T-helper 22 cell (primary cell): ENCODE data around the gene GLT6D1.

ENCODE experiments used
- DNase-seq: peaks from one replicate; pipeline ENCODE4 v3.0.0-alpha.2; 2020; ENCODE audit warnings: low read depth

GLT6D1 gene

DNA sequence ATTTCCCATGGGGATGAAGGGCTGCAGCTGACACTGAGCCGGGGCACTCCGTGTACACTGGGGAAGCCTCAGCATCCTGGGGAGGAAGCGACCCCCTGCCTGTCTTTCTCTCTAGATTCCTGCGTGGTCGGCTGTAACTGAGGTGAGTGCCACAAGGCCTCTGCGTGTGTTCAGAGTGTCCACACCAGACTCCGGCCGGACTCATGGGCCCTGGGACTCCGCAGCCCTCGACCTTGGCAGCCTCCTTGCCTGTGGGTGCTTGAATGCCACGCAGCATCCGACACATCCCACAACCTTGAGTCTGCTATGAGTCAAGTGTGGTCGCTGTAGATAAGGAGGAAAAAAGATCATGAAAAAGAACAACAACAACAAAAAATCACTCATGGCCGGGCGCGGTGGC, 54.4 kb downstream of the GLT6D1 start:
- DNase-seq, result no peak

DNA sequence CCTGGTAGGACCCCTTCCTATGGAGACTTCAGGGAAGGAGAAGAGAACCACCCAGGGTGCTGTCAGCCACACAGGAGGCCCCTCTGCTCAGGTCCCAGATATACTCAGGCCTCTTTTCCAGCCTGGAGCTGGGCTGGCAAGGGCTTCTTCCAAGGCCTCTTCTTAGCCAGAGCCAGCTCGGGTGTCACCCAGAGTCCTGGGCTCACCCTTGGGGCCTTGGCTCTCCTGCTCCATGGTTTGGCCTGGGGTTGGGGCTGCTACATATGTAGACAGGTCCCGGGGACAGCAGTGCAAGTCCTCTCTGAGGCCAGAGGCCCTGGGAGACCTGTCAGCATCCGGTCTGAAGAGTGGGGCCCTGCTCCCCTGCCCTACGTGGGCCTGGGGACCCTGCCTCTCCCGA, 55.0 kb downstream of the GLT6D1 start:
- DNase-seq, result no peak

DNA sequence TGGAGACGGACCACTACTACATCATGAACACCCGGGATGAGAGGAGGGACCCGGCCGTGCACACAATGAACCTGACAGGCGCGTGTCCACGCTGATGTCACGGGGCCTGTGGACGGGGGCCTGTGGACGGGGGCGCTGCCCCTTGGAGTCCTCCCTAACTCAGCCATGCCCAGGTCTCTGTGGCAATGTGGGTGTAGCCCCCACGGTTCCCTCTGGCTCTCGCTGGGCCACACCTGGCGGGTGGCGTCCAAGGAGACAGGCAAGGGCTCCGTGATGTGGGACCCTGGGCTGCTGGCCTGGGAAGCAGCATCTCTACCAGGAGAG, 55.7 kb downstream of the GLT6D1 start:
- DNase-seq, result no peak

DNA sequence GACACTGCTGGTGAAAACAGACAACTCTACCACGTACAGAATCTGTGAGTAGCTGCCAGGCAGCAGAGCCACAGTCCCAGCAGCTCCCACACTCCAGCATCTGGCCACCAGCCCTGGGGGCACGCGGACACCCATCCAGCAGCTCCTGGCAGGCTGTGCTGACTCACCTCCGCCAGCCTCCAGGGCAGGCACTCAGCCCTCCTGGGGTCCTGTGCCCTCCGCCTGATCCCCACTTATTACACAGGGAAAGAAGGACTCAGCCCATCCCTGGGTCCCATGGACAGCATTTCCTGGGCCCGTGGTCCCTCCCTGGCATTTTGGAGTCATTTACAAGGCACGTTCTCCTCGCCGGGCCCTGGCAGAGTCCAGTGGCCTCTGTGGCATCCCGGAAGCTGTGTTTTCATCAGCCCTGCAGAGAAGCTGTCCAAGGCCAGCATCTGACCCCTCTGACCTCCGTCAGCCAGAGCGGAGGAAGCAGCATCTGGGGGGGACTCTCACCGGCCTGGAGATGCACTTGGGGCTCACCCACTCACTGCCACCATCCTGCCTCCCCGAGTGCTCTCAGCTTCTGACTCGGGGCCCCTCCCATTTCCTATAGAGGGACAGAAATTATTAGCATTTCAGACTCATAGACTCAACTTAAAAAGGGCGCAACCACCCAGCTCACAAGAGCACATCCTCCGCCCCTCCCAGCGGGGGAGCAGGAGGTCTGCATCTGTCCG, 56.2 kb downstream of the GLT6D1 start:
- no peak for DNase-seq

DNA sequence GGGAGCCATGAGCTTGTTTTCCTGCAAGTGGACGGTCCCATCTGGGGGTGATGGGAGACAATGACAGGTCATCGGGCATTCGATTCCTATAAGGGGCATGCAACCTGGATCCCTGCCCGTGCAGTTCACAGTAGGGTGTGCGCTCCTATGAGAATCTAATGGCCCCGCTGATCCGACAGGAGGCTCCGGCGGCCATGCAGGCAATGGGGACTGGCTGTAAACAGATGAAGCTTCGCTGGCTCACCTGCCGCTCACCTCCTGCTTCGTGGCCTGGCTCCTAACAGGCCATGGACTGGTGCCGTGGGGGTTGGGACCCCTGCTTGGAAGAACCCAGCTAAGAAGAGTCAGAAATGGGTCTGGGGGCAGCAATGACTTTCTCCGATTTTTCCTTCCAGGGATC, 56.8 kb downstream of the GLT6D1 start:
- DNase-seq, result no peak

DNA sequence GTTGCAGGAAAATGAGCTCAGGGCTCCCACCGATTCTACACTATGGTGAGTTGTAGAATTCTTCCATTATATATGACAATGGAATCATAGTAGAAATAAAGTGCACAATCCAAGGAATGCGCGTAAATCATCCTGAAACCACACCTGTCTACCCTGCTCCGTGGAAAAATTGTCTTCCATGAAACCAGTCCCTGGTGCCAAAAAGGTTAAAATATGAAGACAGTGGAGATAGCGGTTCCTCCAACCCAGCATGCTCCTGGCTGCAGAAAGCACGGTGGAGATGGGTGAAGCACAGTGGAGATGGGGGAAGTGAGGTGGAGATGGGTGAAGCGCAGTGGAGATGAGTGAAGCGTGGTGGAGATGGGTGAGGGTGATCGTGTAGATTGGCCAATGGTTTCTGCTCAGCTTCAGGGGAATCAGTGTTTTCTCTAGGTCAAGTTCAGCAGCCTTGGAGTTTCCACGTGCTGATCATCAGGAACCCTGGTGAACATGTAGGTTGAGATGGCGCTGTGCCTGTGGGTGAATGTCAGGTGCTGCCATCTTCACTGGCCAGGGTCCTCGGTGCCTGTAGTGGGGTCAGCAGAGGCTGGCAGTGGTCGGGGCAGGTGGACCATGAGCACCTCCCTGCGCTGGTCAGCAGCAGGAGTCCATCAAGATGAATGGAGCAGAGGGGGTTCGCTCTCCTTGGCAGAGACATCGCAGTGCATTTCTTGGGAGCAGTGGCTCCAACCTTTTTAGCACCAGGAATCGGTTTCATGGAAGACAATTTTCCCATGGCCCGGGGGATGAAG, 57.5 kb downstream of the GLT6D1 start:
- DNase-seq, result no peak

DNA sequence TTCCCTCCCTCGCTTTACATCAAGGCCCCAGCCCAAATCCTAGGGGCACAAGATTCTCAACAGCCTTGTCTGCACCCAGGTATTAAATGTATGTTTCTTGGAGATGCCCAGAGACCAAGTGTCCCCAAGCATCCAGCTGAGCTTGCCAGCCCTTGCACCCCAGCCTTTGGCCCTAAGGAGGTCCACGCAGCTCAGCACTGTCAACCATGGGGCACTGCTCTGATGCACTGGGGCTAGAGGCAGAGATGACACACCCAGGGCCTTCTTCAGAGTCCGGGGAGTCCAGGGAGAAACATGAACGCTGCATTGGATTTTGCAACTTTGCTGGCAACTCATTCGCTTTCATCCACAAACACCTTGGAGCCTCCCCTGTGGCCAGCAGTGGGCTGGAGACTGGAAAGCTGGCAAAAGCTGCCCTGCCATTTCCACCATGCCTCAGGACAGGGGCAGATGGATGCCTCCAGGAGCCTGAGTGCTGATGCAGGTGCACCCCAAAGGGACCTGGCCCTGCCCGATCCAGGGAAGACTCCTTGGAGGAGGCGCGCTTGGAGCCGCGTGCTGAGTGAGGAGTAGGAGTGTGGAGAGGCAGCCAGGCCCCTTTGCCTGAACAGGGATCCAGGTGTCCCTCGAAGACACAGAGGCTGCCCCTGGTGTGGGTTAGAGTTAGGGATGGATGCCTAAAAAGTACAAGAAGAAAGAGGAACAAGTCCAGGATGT, 58.5 kb downstream of the GLT6D1 start:
- no peak for DNase-seq

DNA sequence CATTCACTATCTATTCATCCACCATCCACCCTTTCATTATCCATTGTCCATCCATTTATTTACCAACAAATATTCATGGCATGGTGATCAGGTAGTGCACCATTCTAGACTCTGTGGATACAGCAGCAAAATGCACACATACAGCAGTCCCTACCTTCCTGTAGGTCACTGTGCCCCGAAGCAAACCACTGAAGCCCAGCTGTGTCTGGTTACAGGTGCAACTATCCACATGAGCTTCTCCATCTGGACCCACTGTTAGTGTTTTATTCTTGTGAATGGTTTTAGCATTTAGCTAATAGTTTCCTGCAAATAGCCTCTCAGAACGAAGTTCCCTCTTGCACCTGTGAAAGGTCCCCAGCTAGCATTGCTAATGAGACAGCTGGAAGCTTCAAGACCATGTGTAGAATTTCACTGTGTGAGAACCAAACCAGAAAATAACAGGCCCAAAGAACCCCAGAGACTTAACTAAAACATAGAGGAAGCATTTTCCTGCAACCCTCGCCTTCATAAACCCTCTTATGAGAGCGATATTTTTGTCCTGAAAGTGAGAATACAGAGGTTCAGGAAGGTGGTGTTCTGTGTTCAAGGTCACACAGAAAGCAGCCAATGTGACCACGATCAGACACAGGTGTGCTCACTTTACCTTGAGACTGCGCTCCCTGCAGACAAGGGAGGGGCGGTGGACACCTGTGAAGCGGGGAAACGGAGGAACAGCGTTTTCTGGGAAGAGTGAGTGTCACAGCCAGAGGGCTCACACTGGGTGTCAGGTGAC, 59.3 kb downstream of the GLT6D1 start:
- DNase-seq, result no peak

DNA sequence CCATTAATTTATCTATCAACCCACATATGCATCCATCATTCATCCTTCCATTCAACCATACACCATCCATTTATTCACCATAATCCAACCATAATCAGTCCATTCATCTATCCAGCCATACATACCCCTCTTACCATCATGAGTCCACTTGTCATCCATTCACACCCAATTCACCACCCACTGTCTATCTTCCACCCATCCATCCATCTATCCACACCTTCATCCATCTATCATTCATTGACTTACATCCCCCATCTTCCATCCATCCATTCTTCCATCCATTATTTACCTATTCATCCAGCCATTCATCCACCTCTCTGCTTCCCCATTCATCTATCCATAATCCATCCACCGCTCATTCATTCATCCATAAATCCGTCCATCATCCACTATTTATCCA, 60.0 kb downstream of the GLT6D1 start:
- DNase-seq, result no peak

DNA sequence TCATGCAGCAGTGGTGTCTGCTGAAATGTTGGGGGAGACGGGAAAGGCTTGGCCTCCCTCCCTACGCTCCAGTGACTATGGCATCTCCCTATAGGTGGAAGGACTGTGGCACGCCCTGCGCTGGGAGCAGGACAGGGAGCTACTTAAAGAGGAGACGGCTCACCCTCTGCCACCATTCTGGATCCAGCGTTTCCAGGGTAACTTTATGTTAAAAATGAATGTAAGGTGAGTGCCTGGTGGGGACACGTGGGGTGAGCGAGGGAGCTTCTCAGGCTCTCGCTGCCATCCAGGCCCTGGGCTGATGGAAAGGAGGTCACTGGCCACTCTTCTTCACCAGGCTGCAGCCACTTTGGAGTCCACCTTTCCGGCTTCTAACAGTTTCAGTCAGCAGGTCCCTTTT, 62.1 kb downstream of the GLT6D1 start:
- no peak for DNase-seq

DNA sequence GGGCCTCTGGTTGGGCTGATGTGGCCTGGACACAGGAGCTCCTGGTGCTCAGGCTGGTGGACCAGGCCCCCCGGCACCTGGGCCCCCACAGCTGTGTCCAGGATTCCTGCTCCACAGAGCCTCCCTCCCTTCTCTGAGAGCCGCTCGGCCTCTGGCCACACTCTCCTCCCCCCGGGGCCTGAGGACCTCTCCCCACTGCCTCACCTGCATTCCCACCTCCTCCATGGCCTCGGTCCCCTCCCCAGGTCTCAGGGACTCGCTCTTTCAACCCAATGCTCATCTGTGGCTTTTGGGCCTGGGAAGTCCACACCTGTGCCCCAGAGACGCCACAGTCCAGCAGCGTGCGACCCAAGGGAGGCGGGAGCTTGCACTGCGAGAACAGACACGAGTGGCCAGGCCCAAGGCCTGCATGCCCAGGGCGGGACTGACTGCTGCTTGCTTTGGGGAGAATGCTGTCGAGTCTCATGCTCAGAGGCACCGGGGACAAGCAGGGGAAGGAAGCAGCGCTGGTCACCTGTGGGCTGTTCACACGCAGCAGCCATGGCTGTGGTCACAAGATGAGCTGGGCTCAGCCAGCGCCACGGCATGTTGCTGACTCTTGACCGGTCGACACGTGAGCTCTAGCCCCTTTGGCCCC, 63.2 kb downstream of the GLT6D1 start:
- no peak for DNase-seq

DNA sequence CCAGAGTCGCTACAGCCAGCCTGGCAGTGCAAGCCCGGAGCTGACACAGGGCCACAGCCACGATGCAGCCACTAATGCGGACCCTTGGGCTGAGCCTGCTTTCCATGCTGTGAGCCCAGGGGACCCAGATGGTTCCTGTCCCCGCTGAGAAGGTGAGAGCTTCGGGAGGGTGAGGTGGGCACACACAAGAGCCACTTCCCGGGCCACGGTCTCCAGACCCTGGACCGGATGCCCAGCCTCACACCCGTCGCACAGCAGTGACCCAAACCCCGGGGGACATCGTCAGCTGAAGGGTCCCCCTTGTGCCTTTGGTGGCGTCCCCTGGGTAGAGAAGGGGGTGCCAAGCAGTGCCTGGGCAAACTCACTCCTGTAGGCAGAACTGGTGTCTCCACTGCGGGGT, 64.4 kb downstream of the GLT6D1 start:
- DNase-seq, result no peak

DNA sequence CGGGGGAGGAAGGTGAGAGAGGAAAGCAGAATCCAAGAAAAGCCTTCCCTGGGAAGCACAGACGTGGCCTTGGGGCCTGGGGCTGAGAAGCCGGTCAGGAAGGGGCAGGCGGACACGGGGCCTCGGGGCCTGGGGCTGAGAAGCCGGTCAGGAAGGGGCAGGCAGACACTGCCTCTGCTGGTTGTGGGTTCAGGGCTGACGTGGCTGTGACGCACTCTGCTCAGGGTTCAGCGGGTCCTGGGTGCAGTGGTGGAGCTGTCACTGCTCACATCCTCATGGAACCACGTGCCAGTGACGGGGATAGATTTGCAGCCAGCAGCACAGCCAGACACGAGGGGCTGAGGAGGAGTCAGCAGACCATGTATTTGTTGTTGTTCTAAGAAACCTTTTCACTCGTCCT, 65.0 kb downstream of the GLT6D1 start:
- DNase-seq, result no peak
